Measurements from ENCODE around the gene RRM2.

DNA sequence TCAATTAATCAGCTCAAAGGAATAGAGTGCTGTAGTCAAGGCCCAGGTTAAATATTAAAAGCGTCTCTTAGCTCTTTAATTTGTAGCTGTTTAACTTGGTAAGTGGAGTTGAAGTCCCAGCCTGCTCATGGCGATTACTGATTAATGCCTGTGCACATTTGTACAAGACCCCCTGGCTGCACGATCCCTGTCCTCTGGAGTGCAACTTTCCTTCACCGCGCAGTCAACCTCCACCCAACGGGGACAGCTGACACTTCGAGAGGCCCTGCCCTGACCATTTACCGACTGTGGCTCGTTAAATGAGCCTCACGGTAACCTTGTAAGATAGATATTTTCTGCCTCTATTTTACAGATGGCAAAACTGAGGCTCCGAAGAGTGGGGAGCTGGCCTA, 36.9 kb upstream of the RRM2 start:
- TF ChIP-seq, protein P1, sequence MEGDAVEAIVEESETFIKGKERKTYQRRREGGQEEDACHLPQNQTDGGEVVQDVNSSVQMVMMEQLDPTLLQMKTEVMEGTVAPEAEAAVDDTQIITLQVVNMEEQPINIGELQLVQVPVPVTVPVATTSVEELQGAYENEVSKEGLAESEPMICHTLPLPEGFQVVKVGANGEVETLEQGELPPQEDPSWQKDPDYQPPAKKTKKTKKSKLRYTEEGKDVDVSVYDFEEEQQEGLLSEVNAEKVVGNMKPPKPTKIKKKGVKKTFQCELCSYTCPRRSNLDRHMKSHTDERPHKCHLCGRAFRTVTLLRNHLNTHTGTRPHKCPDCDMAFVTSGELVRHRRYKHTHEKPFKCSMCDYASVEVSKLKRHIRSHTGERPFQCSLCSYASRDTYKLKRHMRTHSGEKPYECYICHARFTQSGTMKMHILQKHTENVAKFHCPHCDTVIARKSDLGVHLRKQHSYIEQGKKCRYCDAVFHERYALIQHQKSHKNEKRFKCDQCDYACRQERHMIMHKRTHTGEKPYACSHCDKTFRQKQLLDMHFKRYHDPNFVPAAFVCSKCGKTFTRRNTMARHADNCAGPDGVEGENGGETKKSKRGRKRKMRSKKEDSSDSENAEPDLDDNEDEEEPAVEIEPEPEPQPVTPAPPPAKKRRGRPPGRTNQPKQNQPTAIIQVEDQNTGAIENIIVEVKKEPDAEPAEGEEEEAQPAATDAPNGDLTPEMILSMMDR (IDR thresholded peaks at IDR 0.05; ENCODE audit: insufficient read depth, low read depth, low read length), result no peak
- no peak for TF ChIP-seq EZH2 (IDR thresholded peaks at IDR 0.05; ENCODE audit: insufficient read depth, low read length)

Measured in astrocyte (in vitro differentiated cells and primary cell).